ENCODE data around the gene FHIT. TPM values are rescaled to one million over a fixed set of nuclear protein-coding genes. Genes with fewer than 3 reads are reported as not detected.

FHIT gene
- total RNA-seq, 1 donor from 2014 or later = 29.9 TPM

DNA sequence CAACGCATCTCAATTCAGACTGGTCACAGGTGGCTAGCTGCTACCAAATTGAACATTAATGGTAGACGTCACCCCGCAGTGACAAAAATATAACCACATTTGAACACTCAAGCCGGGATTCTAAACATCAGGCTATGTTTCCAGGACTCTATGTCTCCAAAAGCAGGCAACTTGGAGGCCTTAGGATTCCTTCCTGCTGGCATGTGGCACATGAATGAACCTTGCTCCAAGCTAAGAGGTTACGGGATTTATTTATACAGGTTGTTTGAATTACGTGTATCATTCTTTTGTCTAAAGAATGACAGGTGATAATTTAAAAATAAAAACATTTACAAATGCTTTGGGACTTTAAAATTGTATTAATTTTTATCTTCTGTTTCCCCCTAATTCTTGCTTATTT lies 1337.0 kb downstream of the FHIT start:
- no peak for DNase-seq (ENCODE audit: low spot score)
- intact Hi-C loops (cut with micrococcal nuclease) = no loop called here
- Mint-ChIP-seq H3K4me1 (ENCODE audit: low read depth) (peaks cover 14% of the 10 kb centered on the region), H3K4me3 (ENCODE audit: low read depth) (no peak overlapping the region), H3K27me3 (ENCODE audit: low read depth) (no peaks in the 10 kb centered on the region), H3K27ac (no peak overlapping the region), H3K9me3 (no peaks in the 10 kb centered on the region), H3K36me3 (ENCODE audit: low read depth) (peaks cover 64% of the 10 kb centered on the region)

DNA sequence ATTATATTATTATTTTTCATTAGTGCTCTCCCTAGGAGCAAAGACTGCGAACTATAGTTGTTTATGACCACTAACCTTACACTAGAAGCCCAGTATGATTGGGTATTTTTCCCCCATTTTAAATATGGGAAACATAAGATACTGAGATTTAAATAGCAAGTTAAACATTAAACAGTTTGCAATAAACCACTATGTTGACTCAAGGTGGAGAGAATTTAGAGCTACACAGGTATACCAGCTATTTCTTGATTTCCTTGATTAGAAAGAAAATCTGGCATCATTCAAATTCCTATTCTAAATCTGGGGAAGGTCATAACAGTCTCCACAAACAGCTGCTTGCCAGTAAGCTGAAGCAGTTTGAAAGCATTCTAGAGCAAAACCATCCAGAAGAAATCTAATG lies 1337.6 kb downstream of the FHIT start:
- Mint-ChIP-seq H3K27me3 (ENCODE audit: low read depth) (no peaks in the 10 kb centered on the region), H3K27ac (no peak overlapping the region), H3K36me3 (ENCODE audit: low read depth) (peaks cover 58% of the 10 kb centered on the region), H3K4me1 (ENCODE audit: low read depth) (peaks cover 7% of the 10 kb centered on the region), H3K9me3 (no peaks in the 10 kb centered on the region), H3K4me3 (ENCODE audit: low read depth) (no peak overlapping the region)
- no peak for DNase-seq (ENCODE audit: low spot score)
- intact Hi-C loops (cut with micrococcal nuclease) = no loop called here

DNA sequence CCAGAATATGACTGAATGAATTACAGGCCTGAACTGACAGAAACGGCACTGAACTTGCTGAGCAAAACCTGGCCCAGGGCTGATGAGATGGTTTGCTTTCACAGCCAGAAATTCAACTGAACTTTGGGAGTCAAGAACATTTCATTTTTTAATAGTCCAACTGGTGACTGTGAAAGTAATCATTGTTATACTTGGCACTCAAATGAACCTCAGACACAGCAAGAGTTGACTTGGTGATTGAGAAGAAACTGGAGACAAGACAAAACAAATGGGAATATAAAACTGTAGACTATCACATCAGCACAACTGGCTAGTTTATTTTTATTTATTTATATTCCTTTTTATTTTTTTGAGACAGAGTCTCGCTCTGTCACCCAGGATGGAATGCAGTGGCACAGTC lies 1342.6 kb downstream of the FHIT start:
- intact Hi-C loops (cut with micrococcal nuclease) = no loop called here
- Mint-ChIP-seq H3K4me1 (ENCODE audit: low read depth) (no peaks in the 10 kb centered on the region), H3K36me3 (ENCODE audit: low read depth) (peaks cover 47% of the 10 kb centered on the region), H3K4me3 (ENCODE audit: low read depth) (no peak overlapping the region), H3K9me3 (no peaks in the 10 kb centered on the region), H3K27ac (no peak overlapping the region), H3K27me3 (ENCODE audit: low read depth) (no peaks in the 10 kb centered on the region)
- DNase-seq (ENCODE audit: low spot score) = no peak

DNA sequence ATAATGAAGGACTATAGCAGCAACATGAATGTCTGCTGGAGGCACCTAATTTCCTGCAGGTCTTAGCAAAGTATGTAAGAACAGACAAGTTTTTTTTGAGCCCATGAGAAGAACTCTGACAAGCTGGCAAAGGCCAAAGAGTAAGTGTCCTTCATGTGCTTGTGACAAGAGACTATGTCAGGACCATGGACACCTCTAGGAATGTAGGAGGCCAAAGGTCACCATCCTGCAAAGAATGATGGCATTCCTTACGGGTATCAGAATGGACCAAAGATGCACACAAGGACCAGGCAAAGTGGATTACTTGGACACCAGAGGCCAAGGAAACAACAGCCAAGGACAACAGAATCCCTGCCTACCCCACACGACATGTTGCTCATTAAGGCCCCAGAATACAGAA lies 1343.0 kb downstream of the FHIT start:
- Mint-ChIP-seq H3K27ac (no peak overlapping the region), H3K4me3 (ENCODE audit: low read depth) (no peak overlapping the region), H3K36me3 (ENCODE audit: low read depth) (peaks cover 50% of the 10 kb centered on the region), H3K9me3 (no peaks in the 10 kb centered on the region), H3K27me3 (ENCODE audit: low read depth) (no peaks in the 10 kb centered on the region), H3K4me1 (ENCODE audit: low read depth) (no peaks in the 10 kb centered on the region)
- no peak for DNase-seq (ENCODE audit: low spot score)
- intact Hi-C loops (cut with micrococcal nuclease) = no loop called here

DNA sequence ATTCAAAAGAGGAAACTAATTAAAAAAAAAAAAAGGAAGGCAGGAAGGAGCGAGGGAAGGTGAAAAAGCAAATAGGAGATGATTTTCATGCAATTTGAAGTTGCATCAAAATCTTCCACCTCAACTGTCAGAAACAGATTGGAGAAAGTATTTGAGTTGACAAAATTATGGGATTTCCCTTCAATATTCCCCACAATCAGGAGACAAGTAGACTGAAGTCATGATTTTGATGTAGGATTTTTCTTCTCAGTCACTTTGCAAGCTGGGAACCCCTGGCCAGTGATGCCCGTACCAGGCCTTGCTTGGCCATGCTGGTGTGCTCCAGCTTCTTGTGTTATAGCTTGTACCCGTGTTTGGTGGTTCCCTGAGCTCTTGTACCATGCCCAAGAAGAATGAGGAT lies 1347.0 kb downstream of the FHIT start:
- DNase-seq (ENCODE audit: low spot score) = no peak
- no peaks in the 10 kb centered on the region for H3K4me1 Mint-ChIP-seq (ENCODE audit: low read depth)
- peaks cover 50% of the 10 kb centered on the region for H3K36me3 Mint-ChIP-seq (ENCODE audit: low read depth)
- intact Hi-C loops (cut with micrococcal nuclease) = no loop called here
- no peak overlapping the region for H3K4me3 Mint-ChIP-seq (ENCODE audit: low read depth)
- no peak overlapping the region for H3K27ac Mint-ChIP-seq
- H3K27me3 Mint-ChIP-seq (ENCODE audit: low read depth) = no peaks in the 10 kb centered on the region
- no peaks in the 10 kb centered on the region for H3K9me3 Mint-ChIP-seq

DNA sequence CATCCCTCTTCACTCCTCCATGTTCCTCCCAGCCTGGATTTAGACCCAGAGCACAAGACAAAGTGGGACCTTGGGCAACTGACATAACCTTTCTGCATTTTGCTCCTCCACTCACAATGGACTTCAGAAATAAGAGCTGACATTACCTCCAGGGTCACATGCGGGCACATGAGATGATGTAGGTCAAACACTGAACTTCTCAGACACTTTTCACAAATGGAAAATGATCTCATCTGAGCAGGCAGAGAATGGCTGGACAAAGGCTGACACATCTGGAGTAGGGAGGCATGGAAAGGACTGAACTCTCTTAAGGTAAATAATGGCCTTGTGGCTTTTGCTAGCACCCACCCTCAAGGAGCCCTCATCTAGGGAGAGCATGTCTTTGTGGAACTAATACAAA lies 1352.2 kb downstream of the FHIT start:
- H3K4me1 Mint-ChIP-seq (ENCODE audit: low read depth) = peaks cover 8% of the 10 kb centered on the region
- DNase-seq (ENCODE audit: low spot score) = no peak
- H3K4me3 Mint-ChIP-seq (ENCODE audit: low read depth) = no peak overlapping the region
- intact Hi-C loops (cut with micrococcal nuclease) = no loop called here
- no peak overlapping the region for H3K27ac Mint-ChIP-seq
- no peaks in the 10 kb centered on the region for H3K27me3 Mint-ChIP-seq (ENCODE audit: low read depth)
- H3K9me3 Mint-ChIP-seq = no peaks in the 10 kb centered on the region
- peaks cover 30% of the 10 kb centered on the region for H3K36me3 Mint-ChIP-seq (ENCODE audit: low read depth)

DNA sequence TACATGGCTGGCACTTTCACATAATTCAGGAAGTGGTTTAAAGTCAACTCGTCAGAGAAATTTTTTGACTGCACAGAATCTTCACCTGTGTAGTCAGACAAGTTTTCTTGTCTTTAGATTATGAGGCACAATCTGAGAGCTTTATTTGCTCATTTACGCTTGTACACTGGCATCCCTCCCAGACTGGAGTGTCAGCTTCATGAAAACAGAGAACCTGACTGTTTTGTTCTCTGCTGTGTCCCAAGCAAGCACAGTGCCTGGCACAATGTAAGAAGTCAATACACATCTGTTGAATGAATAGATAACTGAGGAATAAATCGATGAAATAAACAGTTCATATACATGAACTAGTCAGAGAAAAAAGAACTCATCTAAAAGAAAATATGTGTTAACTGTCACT lies 1355.3 kb downstream of the FHIT start:
- Mint-ChIP-seq H3K27ac (no peak overlapping the region), H3K9me3 (no peaks in the 10 kb centered on the region), H3K4me1 (ENCODE audit: low read depth) (peaks cover 8% of the 10 kb centered on the region), H3K4me3 (ENCODE audit: low read depth) (no peak overlapping the region), H3K36me3 (ENCODE audit: low read depth) (peaks cover 19% of the 10 kb centered on the region), H3K27me3 (ENCODE audit: low read depth) (no peaks in the 10 kb centered on the region)
- intact Hi-C loops (cut with micrococcal nuclease) = no loop called here
- DNase-seq (ENCODE audit: low spot score) = no peak

DNA sequence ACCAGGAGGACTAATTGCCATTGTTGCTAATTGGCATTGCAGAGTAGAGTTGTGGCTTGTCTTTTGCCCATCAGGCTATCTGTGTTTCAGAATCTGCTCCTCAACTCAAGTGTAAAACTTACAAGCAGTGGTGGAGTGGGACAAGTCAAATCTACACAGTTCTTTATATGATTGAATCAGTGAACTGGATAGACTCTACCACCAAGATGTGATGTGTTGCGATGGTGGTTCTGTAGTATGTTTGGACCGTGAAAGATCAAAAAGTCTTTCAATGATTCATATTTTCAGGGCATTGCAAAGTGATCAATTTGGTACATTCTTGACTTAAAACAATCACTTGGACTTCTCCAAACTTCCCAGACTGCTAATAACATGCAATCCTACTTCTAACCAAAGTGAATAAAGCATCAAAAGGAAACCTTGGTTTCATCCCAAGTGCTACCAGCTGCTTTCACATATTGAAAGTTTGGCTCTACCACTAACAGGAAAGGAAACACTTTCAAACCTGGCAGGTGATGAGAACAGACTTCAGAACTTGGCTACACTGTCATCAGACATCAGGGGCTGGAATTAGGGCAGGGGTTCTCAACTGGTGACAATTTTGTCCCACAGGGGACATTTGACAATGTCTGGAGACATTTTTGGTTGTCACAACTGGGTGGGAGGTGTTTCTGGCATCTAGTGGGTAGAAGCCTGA lies 1356.7 kb downstream of the FHIT start:
- H3K27ac Mint-ChIP-seq = no peak overlapping the region

DNA sequence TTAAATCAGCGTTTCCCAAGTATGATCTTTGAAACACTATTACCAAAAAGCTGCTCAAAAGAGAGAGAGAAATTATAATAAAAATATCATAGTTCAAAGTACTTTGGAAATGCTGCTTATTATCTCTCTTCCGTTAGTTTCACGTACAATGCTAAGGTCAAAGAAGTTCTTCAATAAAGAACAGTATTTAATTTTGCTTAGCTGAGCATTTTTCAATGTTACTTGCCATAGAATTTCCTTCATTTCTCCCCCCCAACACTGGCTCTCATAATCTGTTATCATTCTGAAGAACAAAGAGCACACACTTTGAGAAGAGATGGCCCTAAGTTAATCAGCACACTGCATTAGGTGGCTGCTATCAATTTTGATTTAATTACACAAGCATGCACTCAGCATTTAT lies 1360.6 kb downstream of the FHIT start:
- DNase-seq (ENCODE audit: low spot score) = no peak
- Mint-ChIP-seq H3K27ac (no peak overlapping the region), H3K4me1 (ENCODE audit: low read depth) (peaks cover 13% of the 10 kb centered on the region)

More for the DNA sequence above, 1356.7 kb downstream of the FHIT start:
- no peaks in the 10 kb centered on the region for H3K27me3 Mint-ChIP-seq (ENCODE audit: low read depth)
- H3K36me3 Mint-ChIP-seq (ENCODE audit: low read depth) = peaks cover 12% of the 10 kb centered on the region
- H3K9me3 Mint-ChIP-seq = no peaks in the 10 kb centered on the region
- no peak for DNase-seq (ENCODE audit: low spot score)
- no peak overlapping the region for H3K4me3 Mint-ChIP-seq (ENCODE audit: low read depth)
- H3K4me1 Mint-ChIP-seq (ENCODE audit: low read depth) = peaks cover 8% of the 10 kb centered on the region
- intact Hi-C loops (cut with micrococcal nuclease) = no loop called here

DNA sequence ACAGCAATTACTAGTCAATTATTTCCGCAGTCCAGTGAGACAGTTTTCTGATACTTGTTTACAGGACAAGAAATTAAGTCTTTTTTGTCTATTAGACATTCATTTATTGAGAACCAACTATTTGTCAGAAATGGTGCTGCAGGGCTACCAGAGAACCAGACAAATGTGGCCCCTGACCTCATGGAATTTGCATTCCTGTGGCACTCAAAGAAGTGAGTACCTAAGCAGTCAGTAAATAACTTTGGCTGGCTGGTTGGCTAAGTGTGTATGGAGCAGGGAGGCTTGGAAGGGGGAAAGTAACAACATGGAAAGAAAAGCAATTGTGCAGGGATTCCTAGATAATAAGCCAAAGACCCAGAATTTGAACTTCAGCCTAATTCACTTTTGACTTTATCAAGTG lies 1364.5 kb downstream of the FHIT start:
- Mint-ChIP-seq H3K36me3 (ENCODE audit: low read depth) (peaks cover 23% of the 10 kb centered on the region), H3K4me3 (ENCODE audit: low read depth) (no peak overlapping the region)
- intact Hi-C loops (cut with micrococcal nuclease) = no loop called here

More for the DNA sequence above, 1360.6 kb downstream of the FHIT start:
- Mint-ChIP-seq H3K27me3 (ENCODE audit: low read depth) (no peaks in the 10 kb centered on the region), H3K9me3 (no peaks in the 10 kb centered on the region), H3K36me3 (ENCODE audit: low read depth) (peaks cover 16% of the 10 kb centered on the region), H3K4me3 (ENCODE audit: low read depth) (no peak overlapping the region)
- intact Hi-C loops (cut with micrococcal nuclease) = no loop called here

DNA sequence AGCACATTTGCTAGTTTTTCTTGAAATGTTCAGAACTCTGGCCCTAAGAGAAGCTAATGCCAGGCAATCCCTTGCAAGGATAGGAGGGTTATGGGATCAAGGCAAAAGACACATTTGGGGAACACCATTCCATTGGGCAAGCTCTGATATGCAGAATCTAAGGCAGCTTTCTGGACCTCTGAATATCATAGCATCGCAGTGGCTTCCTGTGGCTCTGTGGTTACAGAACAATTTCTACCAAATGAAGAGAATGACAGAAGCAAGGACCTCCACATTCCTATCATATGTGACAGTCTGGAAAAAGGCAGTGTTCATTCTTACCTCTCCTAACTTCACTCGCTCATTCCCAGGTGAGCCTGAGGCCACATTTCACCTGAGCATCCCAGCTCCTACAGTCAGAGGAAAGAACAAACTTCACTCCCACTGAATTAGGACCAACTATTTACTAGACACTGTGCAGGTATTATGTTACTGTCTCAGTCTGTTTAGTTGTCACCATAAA lies 1365.3 kb downstream of the FHIT start:
- no peaks in the 10 kb centered on the region for H3K9me3 Mint-ChIP-seq
- DNase-seq (ENCODE audit: low spot score) = no peak
- no peaks in the 10 kb centered on the region for H3K27me3 Mint-ChIP-seq (ENCODE audit: low read depth)
- H3K4me1 Mint-ChIP-seq (ENCODE audit: low read depth) = peaks cover 29% of the 10 kb centered on the region
- peaks cover 18% of the 10 kb centered on the region for H3K36me3 Mint-ChIP-seq (ENCODE audit: low read depth)
- no peak overlapping the region for H3K4me3 Mint-ChIP-seq (ENCODE audit: low read depth)
- no peak overlapping the region for H3K27ac Mint-ChIP-seq
- intact Hi-C loops (cut with micrococcal nuclease) = no loop called here

More for the DNA sequence above, 1364.5 kb downstream of the FHIT start:
- no peaks in the 10 kb centered on the region for H3K9me3 Mint-ChIP-seq
- H3K27me3 Mint-ChIP-seq (ENCODE audit: low read depth) = no peaks in the 10 kb centered on the region
- no peak overlapping the region for H3K27ac Mint-ChIP-seq
- no peak for DNase-seq (ENCODE audit: low spot score)
- peaks cover 23% of the 10 kb centered on the region for H3K4me1 Mint-ChIP-seq (ENCODE audit: low read depth)

DNA sequence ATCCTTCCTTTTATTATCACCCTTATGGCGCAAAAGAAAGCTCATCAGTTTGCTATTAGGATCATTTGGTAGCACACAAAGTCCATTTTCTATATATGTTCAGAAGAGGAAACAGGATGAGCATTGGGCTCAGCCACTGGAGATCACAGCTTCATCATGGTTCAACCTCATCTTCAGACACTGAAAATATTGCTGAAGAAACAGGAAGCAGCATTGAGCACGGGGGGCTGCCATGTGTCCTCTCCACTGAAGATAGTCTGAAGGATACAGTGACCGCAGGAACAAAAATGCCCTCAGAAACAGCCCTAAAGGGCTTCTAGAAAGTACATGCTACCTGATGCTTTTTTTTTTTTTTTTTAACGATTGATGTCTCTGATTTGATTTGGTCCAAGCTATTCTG lies 1366.2 kb downstream of the FHIT start:
- Mint-ChIP-seq H3K36me3 (ENCODE audit: low read depth) (peaks cover 17% of the 10 kb centered on the region), H3K4me1 (ENCODE audit: low read depth) (peaks cover 32% of the 10 kb centered on the region), H3K27me3 (ENCODE audit: low read depth) (no peaks in the 10 kb centered on the region), H3K9me3 (no peaks in the 10 kb centered on the region), H3K27ac (no peak overlapping the region), H3K4me3 (ENCODE audit: low read depth) (no peak overlapping the region)
- no peak for DNase-seq (ENCODE audit: low spot score)
- intact Hi-C loops (cut with micrococcal nuclease) = no loop called here

DNA sequence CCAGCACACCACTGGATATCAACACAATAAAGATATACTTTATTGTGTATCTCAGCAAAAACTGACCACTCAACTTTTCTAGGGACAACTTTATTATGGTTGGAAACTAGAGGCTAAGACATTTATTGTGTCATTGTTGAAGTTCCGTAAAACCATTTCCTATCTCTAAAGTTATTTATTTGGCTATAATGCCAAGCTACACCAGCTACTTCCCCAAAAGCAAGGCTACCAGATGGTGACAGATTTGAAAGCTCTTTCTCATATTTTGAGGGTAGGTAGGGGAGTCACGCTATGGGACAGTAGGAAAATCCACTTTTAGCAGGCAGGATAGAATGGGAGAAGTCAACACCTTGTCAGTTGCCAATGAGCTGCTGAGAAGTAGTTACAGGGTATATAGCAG lies 1366.8 kb downstream of the FHIT start:
- Mint-ChIP-seq H3K4me1 (ENCODE audit: low read depth) (peaks cover 38% of the 10 kb centered on the region), H3K27me3 (ENCODE audit: low read depth) (no peaks in the 10 kb centered on the region), H3K4me3 (ENCODE audit: low read depth) (no peak overlapping the region), H3K36me3 (ENCODE audit: low read depth) (peaks cover 17% of the 10 kb centered on the region), H3K27ac (no peak overlapping the region), H3K9me3 (no peaks in the 10 kb centered on the region)
- intact Hi-C loops (cut with micrococcal nuclease) = no loop called here
- no peak for DNase-seq (ENCODE audit: low spot score)

DNA sequence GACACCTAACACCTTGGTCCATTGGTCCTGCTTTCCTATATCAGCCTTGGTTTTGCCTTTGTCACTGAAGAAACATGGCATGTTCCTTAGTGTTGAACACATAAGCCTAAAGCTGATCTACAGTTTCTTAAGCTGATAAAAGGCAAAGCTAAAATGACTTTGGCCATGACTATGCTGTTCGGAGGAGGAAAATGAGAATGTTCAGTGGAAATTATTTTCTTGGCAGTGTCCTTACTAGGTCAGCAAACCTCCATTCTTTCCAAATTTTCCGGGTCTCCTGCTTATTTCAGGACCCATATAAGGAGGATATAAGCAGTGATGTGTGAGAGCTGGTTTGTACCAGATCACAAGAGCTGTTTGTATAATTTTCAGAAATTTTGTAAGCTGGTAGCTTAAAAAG lies 1368.5 kb downstream of the FHIT start:
- Mint-ChIP-seq H3K4me1 (ENCODE audit: low read depth) (peaks cover 53% of the 10 kb centered on the region), H3K27ac (no peak overlapping the region)
- intact Hi-C loops (cut with micrococcal nuclease) = no loop called here

More for the DNA sequence above, 1368.5 kb downstream of the FHIT start:
- no peak for DNase-seq (ENCODE audit: low spot score)
- H3K27me3 Mint-ChIP-seq (ENCODE audit: low read depth) = no peaks in the 10 kb centered on the region
- H3K4me3 Mint-ChIP-seq (ENCODE audit: low read depth) = no peak overlapping the region
- H3K9me3 Mint-ChIP-seq = no peaks in the 10 kb centered on the region
- H3K36me3 Mint-ChIP-seq (ENCODE audit: low read depth) = peaks cover 20% of the 10 kb centered on the region
